Retina (tissue), 1 donor: ENCODE data around the gene CSTF3.
"Not testable (repeated sequence)": the region's sequence is repeated elsewhere in the genome, so short reads cannot be mapped to it uniquely, and the experiment has no call there.

ENCODE experiments used
- DNase-seq: peaks from one replicate; pipeline ENCODE4 v3.0.0-alpha.2; 2016

CSTF3 gene

GRCh38 chr11:33072465-33072864, 88.8 kb downstream of the CSTF3 start:
- no peak for DNase-seq

- no peak for DNase-seq
These were observed 92.5 kb downstream of the CSTF3 start for GRCh38 chr11:33068611-33069340.

- DNase-seq = no peak
These were observed 94.0 kb downstream of the CSTF3 start for GRCh38 chr11:33067294-33067693.

- peak; percentile 76 for DNase-seq
These were observed 95.7 kb downstream of the CSTF3 start for GRCh38 chr11:33065445-33066178.

GRCh38 chr11:33064866-33065265, 96.4 kb downstream of the CSTF3 start:
- DNase-seq = no peak

GRCh38 chr11:33064033-33064825, 97.1 kb downstream of the CSTF3 start:
- no peak for DNase-seq

GRCh38 chr11:33063326-33063881, 97.9 kb downstream of the CSTF3 start:
- DNase-seq = no peak

- DNase-seq = no peak
These were observed 99.1 kb downstream of the CSTF3 start for GRCh38 chr11:33062137-33062536.

GRCh38 chr11:33060271-33060670, 101.0 kb downstream of the CSTF3 start:
- no peak for DNase-seq

- no peak for DNase-seq
These were observed 101.8 kb downstream of the CSTF3 start for GRCh38 chr11:33059331-33060007.

- DNase-seq = no peak
These were observed 104.0 kb downstream of the CSTF3 start for GRCh38 chr11:33057284-33057683.

- DNase-seq = no peak
These were observed 105.9 kb downstream of the CSTF3 start for GRCh38 chr11:33055375-33055774.

- DNase-seq = no peak
These were observed 109.0 kb downstream of the CSTF3 start for GRCh38 chr11:33052231-33052630.

- not testable (repeated sequence) for DNase-seq
These were observed 111.5 kb downstream of the CSTF3 start for GRCh38 chr11:33049565-33050408.

GRCh38 chr11:33048701-33049100, 112.6 kb downstream of the CSTF3 start:
- DNase-seq = not testable (repeated sequence)

GRCh38 chr11:33045551-33046255, 115.6 kb downstream of the CSTF3 start:
- no peak for DNase-seq

GRCh38 chr11:33044285-33044756, 117.0 kb downstream of the CSTF3 start:
- DNase-seq = no peak

GRCh38 chr11:33043221-33043830, 118.0 kb downstream of the CSTF3 start:
- DNase-seq = no peak

- DNase-seq = peak; percentile 6
These were observed 120.3 kb downstream of the CSTF3 start for GRCh38 chr11:33040862-33041453.
